Keratinocyte (primary cell): Measurements from ENCODE around the gene PPM1H. TPM values are rescaled to one million over a fixed set of nuclear protein-coding genes. Genes with fewer than 3 reads are reported as not detected.
"Not testable (repeated sequence)": the region's sequence is repeated elsewhere in the genome, so short reads cannot be mapped to it uniquely, and the experiment has no call there.

Source experiments
- DNase-seq: peaks from one replicate; pipeline ENCODE4 v3.0.0-alpha.2; 2011; ENCODE audit warnings: low read depth, missing footprints, low spot score
- FAIRE-seq: peaks from 2 replicates; lab custom pipeline; 2011; peaks lifted over from hg19 to GRCh38; lab: Jason Lieb, UNC
- H2AFZ ChIP-seq: 2 replicates; pipeline ENCODE4 v1.6.0; 2012; ENCODE audit warnings: low read length, control low read depth, inconsistent platforms; ENCODE audit not compliant: control insufficient read depth
- H3K27ac ChIP-seq: 2 replicates; pipeline ENCODE4 v1.5.1; 2011; ENCODE audit warnings: low read length; ENCODE audit not compliant: control insufficient read depth, insufficient read depth
- H3K27me3 ChIP-seq: 3 replicates; pipeline ENCODE4 v1.6.0; 2011; ENCODE audit warnings: low read length; ENCODE audit not compliant: control insufficient read depth, insufficient read depth; ENCODE audit errors: extremely low read depth
- H3K36me3 ChIP-seq, 2 experiments: 2 replicates in 1 of 2; 3 replicates in 1 of 2; pipeline ENCODE4 v1.5.1; 2011; ENCODE audit warnings: low read length in 2 of 2, mild to moderate bottlenecking in 1 of 2; ENCODE audit not compliant: control insufficient read depth in 2 of 2, insufficient read depth in 2 of 2; ENCODE audit errors: extremely low read depth in 1 of 2
- H3K4me1 ChIP-seq: 3 replicates; pipeline ENCODE4 v1.5.1; 2011; ENCODE audit warnings: low read length; ENCODE audit not compliant: control insufficient read depth, insufficient read depth; ENCODE audit errors: extremely low read depth
- H3K4me2 ChIP-seq: 3 replicates; pipeline ENCODE4 v1.6.0; 2011; ENCODE audit warnings: low read depth, low read length; ENCODE audit not compliant: control insufficient read depth, insufficient read depth; ENCODE audit errors: extremely low read depth
- H3K4me3 ChIP-seq, 3 experiments: fragments of 200-600 bp in 1 of 3; sonication (generic) in 1 of 3; 2 replicates in 2 of 3; 3 replicates in 1 of 3; pipeline ENCODE4 v1.5.1; 2011 to 2016; ENCODE audit warnings: low read length in 3 of 3, mild to moderate bottlenecking in 3 of 3, control low read depth in 2 of 3, inconsistent platforms in 1 of 3, low read depth in 1 of 3, mixed read lengths in 1 of 3, mixed run types in 1 of 3, moderate library complexity in 1 of 3; ENCODE audit not compliant: control insufficient read depth in 2 of 3, insufficient read depth in 2 of 3; ENCODE audit errors: extremely low read depth in 1 of 3
- H3K79me2 ChIP-seq: 2 replicates; pipeline ENCODE4 v1.6.0; 2012; ENCODE audit warnings: low read length; ENCODE audit not compliant: control insufficient read depth, insufficient read depth
- H3K9ac ChIP-seq: 3 replicates; pipeline ENCODE4 v1.6.0; 2011; ENCODE audit warnings: low read length; ENCODE audit not compliant: control insufficient read depth, insufficient read depth; ENCODE audit errors: extremely low read depth
- H3K9me1 ChIP-seq: 3 replicates; pipeline ENCODE4 v1.6.0; 2011; ENCODE audit warnings: low read length; ENCODE audit not compliant: control insufficient read depth, insufficient read depth; ENCODE audit errors: extremely low read depth
- H3K9me3 ChIP-seq: 2 replicates; pipeline ENCODE4 v1.5.1; 2012; ENCODE audit warnings: low read depth, low read length; ENCODE audit not compliant: control insufficient read depth
- H4K20me1 ChIP-seq: 3 replicates; pipeline ENCODE4 v1.6.0; 2011; ENCODE audit warnings: low read length; ENCODE audit not compliant: control insufficient read depth, insufficient read depth; ENCODE audit errors: extremely low read depth
- EZH2 ChIP-seq: IDR thresholded peaks from one replicate; pipeline ENCODE4 v1.6.1; 2012; ENCODE audit warnings: inconsistent platforms, mild to moderate bottlenecking, low read length, moderate library complexity
- dilution Hi-C: fragments of 300-500 bp; cut with MboI; formaldehyde crosslinking; loops from one replicate; pipeline ENCODE4 v1.7.0; 2020; ENCODE audit warnings: low sequenced_read_pairs; ENCODE audit not compliant: extremely low pct_ligation_motif_present
- polyA plus RNA-seq, 5 experiments: library from polyadenylated mRNA; depleted of rRNA in 3 of 5; stranded (reverse) in 3 of 5; stranded (forward) in 1 of 5; unstranded in 1 of 5; fragments of >200 nt; gene quantifications; 1 replicate in 1 of 5; 2 replicates in 3 of 5; 3 replicates in 1 of 5; pipeline versions ENCODE4 v1.2.1 to v1.2.3, GENCODE V29; 2011 to 2012; ENCODE audit warnings: missing spikeins in 2 of 5, low read depth in 1 of 5, low replicate concordance in 1 of 5
- TF ChIP-seq, protein P1 (sequence below), 3 experiments: IDR thresholded peaks in 1 of 3; conservative IDR thresholded peaks in 1 of 3; optimal IDR thresholded peaks in 1 of 3; 2 replicates in 2 of 3; 3 replicates in 1 of 3; pipeline versions ENCODE3 to v1.5.1; 2011; ENCODE audit warnings: low read length in 3 of 3, mild to moderate bottlenecking in 3 of 3, moderate library complexity in 2 of 3, control low read depth in 1 of 3, inconsistent platforms in 1 of 3; ENCODE audit not compliant: insufficient read depth in 2 of 3; ENCODE audit errors: extremely low read depth in 1 of 3

The PPM1H gene
- polyA plus RNA-seq, 1 donor (not counting 4 experiments of a cell fraction or from before 2014, with no cell fraction given), result 0.09 TPM

DNA sequence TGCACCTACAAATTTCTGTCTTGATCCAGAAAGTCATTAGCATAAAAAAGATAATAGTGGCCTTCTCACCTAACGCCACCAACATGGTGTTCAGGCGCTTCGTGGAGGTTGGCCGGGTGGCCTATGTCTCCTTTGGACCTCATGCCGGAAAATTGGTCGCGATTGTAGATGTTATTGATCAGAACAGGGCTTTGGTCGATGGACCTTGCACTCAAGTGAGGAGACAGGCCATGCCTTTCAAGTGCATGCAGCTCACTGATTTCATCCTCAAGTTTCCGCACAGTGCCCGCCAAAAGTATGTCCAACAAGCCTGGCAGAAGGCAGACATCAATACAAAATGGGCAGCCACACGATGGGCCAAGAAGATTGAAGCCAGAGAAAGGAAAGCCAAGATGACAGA, 30.3 kb upstream of the PPM1H start:
- H3K4me3 ChIP-seq, H3K9ac ChIP-seq, H3K4me2 ChIP-seq, DNase-seq, H4K20me1 ChIP-seq, FAIRE-seq, H3K4me1 ChIP-seq, H3K79me2 ChIP-seq, H3K27ac ChIP-seq, dilution Hi-C loops, H2AFZ ChIP-seq, H3K9me3 ChIP-seq, H3K27me3 ChIP-seq, H3K9me1 ChIP-seq, H3K36me3 ChIP-seq: not testable (repeated sequence)

- no peak overlapping the region for H2AFZ ChIP-seq
- no peaks in the 10 kb centered on the region for H3K9me1 ChIP-seq
- FAIRE-seq (no peak), DNase-seq (no peak)
- dilution Hi-C loops, result no loop called here
- H3K36me3 ChIP-seq, result no peaks in the 10 kb centered on the region
- H3K4me1 ChIP-seq, result no peaks in the 10 kb centered on the region
- no peak overlapping the region for H3K9ac ChIP-seq
- H3K27me3 ChIP-seq, result no peaks in the 10 kb centered on the region
- H3K4me2 ChIP-seq, result no peak overlapping the region
- H3K79me2 ChIP-seq, result no peaks in the 10 kb centered on the region
- no peak overlapping the region for H3K27ac ChIP-seq
- TF ChIP-seq, protein P1, sequence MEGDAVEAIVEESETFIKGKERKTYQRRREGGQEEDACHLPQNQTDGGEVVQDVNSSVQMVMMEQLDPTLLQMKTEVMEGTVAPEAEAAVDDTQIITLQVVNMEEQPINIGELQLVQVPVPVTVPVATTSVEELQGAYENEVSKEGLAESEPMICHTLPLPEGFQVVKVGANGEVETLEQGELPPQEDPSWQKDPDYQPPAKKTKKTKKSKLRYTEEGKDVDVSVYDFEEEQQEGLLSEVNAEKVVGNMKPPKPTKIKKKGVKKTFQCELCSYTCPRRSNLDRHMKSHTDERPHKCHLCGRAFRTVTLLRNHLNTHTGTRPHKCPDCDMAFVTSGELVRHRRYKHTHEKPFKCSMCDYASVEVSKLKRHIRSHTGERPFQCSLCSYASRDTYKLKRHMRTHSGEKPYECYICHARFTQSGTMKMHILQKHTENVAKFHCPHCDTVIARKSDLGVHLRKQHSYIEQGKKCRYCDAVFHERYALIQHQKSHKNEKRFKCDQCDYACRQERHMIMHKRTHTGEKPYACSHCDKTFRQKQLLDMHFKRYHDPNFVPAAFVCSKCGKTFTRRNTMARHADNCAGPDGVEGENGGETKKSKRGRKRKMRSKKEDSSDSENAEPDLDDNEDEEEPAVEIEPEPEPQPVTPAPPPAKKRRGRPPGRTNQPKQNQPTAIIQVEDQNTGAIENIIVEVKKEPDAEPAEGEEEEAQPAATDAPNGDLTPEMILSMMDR (optimal IDR thresholded peaks at IDR 0.05 in 1 of 3, IDR thresholded peaks at IDR 0.05 in 1 of 3, conservative IDR thresholded peaks at IDR 0.05 in 1 of 3; ENCODE audit: extremely low read depth in 1 of 3, insufficient read depth in 2 of 3, low read length in 3 of 3), result no peak
- no peak for TF ChIP-seq EZH2
- no peaks in the 10 kb centered on the region for H4K20me1 ChIP-seq
- no peaks in the 10 kb centered on the region for H3K9me3 ChIP-seq
- H3K4me3 ChIP-seq, result no peak overlapping the region
These were observed 28.6 kb upstream of the PPM1H start for GRCh38 chr12:62963486-62964041.

DNA sequence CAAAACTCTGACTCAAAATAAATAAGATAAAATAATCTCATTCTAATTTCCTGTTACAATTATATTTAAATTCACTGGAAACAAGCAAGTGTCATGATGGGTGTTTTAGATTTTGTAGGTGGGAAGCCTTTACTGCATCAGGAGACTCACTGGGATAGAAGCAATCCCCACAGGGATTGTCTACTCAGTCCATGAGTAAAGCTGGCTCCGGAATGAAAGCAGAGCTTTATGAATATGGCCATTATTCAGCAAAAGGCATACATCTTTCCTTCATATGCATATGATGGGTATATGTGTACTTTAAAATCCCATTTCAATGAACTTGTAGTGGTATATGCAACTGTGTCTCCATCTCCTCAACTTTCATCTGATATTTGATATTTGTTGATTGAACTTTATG, 25.4 kb upstream of the PPM1H start:
- TF ChIP-seq, protein P1 (optimal IDR thresholded peaks at IDR 0.05 in 1 of 3, IDR thresholded peaks at IDR 0.05 in 1 of 3, conservative IDR thresholded peaks at IDR 0.05 in 1 of 3; ENCODE audit: extremely low read depth in 1 of 3, insufficient read depth in 2 of 3, low read length in 3 of 3), result no peak
- TF ChIP-seq EZH2, result no peak
- H3K79me2 ChIP-seq, result no peaks in the 10 kb centered on the region
- no peak for FAIRE-seq

More for the DNA sequence above, 25.4 kb upstream of the PPM1H start:
- Histone ChIP-seq H3K9me3 (no peaks in the 10 kb centered on the region), H3K9ac (no peak overlapping the region), H3K27me3 (no peaks in the 10 kb centered on the region), H3K27ac (no peak overlapping the region), H3K9me1 (no peaks in the 10 kb centered on the region), H2AFZ (no peak overlapping the region), H3K4me1 (no peaks in the 10 kb centered on the region), H3K4me3 (no peak overlapping the region), H4K20me1 (no peaks in the 10 kb centered on the region), H3K4me2 (no peak overlapping the region), H3K36me3 (no peaks in the 10 kb centered on the region)
- no peak for DNase-seq
- dilution Hi-C loops, result no loop called here
